ENCODE results near the gene EFCAB6.

DNA sequence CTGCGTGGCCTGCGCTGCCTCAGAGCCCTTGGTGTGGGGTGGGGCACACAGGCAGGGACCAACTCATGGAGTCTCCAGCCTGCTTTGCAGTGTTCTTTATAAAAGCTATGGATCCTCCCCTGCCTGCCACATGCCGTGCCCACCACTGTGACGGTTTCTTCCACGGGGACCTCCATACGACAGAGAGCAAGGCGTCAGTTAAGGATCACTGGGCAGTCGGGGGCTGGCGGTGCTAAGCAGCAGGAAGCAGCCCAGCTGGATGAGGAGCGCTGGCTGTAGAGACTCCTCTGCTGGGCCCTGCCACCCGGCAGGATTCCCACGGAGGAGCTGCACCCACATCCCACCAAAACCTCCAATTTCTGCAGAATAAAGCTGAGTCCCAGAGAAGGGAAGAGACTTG is 23.1 kb upstream of the EFCAB6 start:
- no peak for TF ChIP-seq MAX (IDR thresholded peaks at IDR 0.05)
- no peak for TF ChIP-seq REST (IDR thresholded peaks at IDR 0.05; ENCODE audit: low read depth)
- no peak for TF ChIP-seq YY1 (IDR thresholded peaks at IDR 0.05; ENCODE audit: low read depth)
- no peak for TF ChIP-seq TEAD4 (IDR thresholded peaks at IDR 0.05)
- TF ChIP-seq, protein P1, sequence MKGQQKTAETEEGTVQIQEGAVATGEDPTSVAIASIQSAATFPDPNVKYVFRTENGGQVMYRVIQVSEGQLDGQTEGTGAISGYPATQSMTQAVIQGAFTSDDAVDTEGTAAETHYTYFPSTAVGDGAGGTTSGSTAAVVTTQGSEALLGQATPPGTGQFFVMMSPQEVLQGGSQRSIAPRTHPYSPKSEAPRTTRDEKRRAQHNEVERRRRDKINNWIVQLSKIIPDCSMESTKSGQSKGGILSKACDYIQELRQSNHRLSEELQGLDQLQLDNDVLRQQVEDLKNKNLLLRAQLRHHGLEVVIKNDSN (IDR thresholded peaks at IDR 0.05) = no peak
- TF ChIP-seq EP300 (IDR thresholded peaks at IDR 0.05; ENCODE audit: borderline replicate concordance) = no peak
- TF ChIP-seq FOXM1 (IDR thresholded peaks at IDR 0.05; ENCODE audit: borderline replicate concordance, low read depth) = no peak
- TF ChIP-seq TAF1 (IDR thresholded peaks at IDR 0.05; ENCODE audit: low read depth) = no peak
- TF ChIP-seq CEBPB (IDR thresholded peaks at IDR 0.05) = no peak
- no peak for TF ChIP-seq TCF12 (IDR thresholded peaks at IDR 0.05; ENCODE audit: low read depth)

All from Ishikawa (cell line).